Measurements from ENCODE around the gene TAAR5. TPM values are rescaled to one million over a fixed set of nuclear protein-coding genes. Genes with fewer than 3 reads are reported as not detected.
"Not testable (repeated sequence)": the region's sequence is repeated elsewhere in the genome, so short reads cannot be mapped to it uniquely, and the experiment has no call there.

TAAR5 gene
- total and polyA plus RNA-seq, 9 donors: not detected

GRCh38 chr6:132584698-132585097, 4.8 kb downstream of the TAAR5 start:
- H3K4me3 ChIP-seq (ENCODE audit: low read length): no peak overlapping the region
- no peak for DNase-seq
- H3K27ac ChIP-seq (ENCODE audit: low read length): no peak overlapping the region
- H3K4me1 ChIP-seq (ENCODE audit: control insufficient read depth, insufficient read depth, low read length): no peaks in the 10 kb centered on the region
- H3K36me3 ChIP-seq (ENCODE audit: control insufficient read depth, insufficient read depth, low read length): no peaks in the 10 kb centered on the region
- H3K27me3 ChIP-seq (ENCODE audit: control insufficient read depth, insufficient read depth, low read length): no peaks in the 10 kb centered on the region
- no CpG with 5 or more reads among the region's 1 CpG for WGBS (ENCODE audit: insufficient coverage)
- H3K9me3 ChIP-seq (replicated peaks; ENCODE audit: control insufficient read depth, low read depth, low read length): peaks cover 2% of the 10 kb centered on the region

- Histone ChIP-seq H3K4me1 (ENCODE audit: control insufficient read depth, insufficient read depth, low read length) (no peaks in the 10 kb centered on the region), H3K4me3 (ENCODE audit: low read length) (no peak overlapping the region), H3K27ac (ENCODE audit: low read length) (no peak overlapping the region), H3K36me3 (ENCODE audit: control insufficient read depth, insufficient read depth, low read length) (no peaks in the 10 kb centered on the region), H3K27me3 (ENCODE audit: control insufficient read depth, insufficient read depth, low read length) (peaks cover 3% of the 10 kb centered on the region), H3K9me3 (replicated peaks; ENCODE audit: control insufficient read depth, low read depth, low read length) (no peaks in the 10 kb centered on the region)
- DNase-seq: peak; percentile 16
These were observed 17.8 kb downstream of the TAAR5 start for GRCh38 chr6:132571774-132572173.

- no peak for DNase-seq
- Histone ChIP-seq H3K4me1 (ENCODE audit: control insufficient read depth, insufficient read depth, low read length) (no peaks in the 10 kb centered on the region), H3K36me3 (ENCODE audit: control insufficient read depth, insufficient read depth, low read length) (no peaks in the 10 kb centered on the region), H3K27me3 (ENCODE audit: control insufficient read depth, insufficient read depth, low read length) (peaks cover 3% of the 10 kb centered on the region), H3K4me3 (ENCODE audit: low read length) (no peak within 1 kb of the TSS), H3K9me3 (replicated peaks; ENCODE audit: control insufficient read depth, low read depth, low read length) (no peaks in the 10 kb centered on the region), H3K27ac (ENCODE audit: low read length) (no peak within 1 kb of the TSS)
- 80% methylated on average over 6 of the region's 15 CpGs for WGBS (ENCODE audit: insufficient coverage)
These were observed 19.2 kb downstream of the TAAR5 start, which contains the start of gene TAAR6 for GRCh38 chr6:132570221-132570777. Gene TAAR6, plus strand, starts transcription at chr6:132570322. Its CDS starts 0 bp downstream, at chr6:132570322.

DNA sequence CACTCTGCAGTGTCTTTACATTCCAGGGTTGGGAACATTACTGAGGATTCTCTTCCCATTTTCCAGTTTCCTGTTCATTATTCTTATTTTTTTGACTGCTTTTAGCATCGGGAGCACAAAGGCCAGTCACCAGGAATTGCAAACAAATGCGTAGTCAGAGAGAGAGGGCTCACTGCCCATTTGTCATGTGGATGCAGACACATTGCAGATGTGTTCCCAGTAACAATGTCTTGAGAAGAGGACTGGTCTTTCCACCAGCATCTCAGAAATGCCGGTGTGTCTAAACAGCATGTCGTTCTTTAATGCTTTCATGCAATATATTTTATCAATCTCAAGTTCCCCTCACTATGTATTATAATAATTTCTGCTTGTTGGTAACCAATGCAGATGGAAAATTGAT, 20.4 kb downstream of the TAAR5 start:
- Histone ChIP-seq H3K4me1 (ENCODE audit: control insufficient read depth, insufficient read depth, low read length) (no peaks in the 10 kb centered on the region), H3K27me3 (ENCODE audit: control insufficient read depth, insufficient read depth, low read length) (peaks cover 3% of the 10 kb centered on the region), H3K9me3 (replicated peaks; ENCODE audit: control insufficient read depth, low read depth, low read length) (no peaks in the 10 kb centered on the region), H3K4me3 (ENCODE audit: low read length) (no peak overlapping the region), H3K27ac (ENCODE audit: low read length) (no peak overlapping the region), H3K36me3 (ENCODE audit: control insufficient read depth, insufficient read depth, low read length) (no peaks in the 10 kb centered on the region)
- no CpG with 5 or more reads among the region's 4 CpGs for WGBS (ENCODE audit: insufficient coverage)
- no peak for DNase-seq

DNA sequence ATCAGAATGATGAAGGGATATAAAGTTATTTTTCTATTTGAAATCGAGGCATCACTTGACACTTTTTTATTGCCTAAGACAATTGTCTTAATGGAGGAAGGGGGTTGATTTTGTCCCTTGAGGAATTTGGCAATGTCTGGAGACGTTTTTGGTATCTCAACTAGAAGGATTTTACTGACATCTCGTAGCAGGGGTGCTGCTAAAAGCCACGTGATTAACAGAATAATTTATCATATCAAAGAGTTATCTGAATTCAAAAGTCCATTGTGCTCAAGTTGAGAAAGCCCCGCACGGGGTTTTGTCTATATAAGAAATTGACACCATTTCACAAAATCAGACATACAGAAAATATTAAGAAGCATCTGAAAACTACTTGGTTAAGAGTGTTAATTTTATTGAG, 20.9 kb downstream of the TAAR5 start:
- H3K27me3 ChIP-seq (ENCODE audit: control insufficient read depth, insufficient read depth, low read length): peaks cover 3% of the 10 kb centered on the region
- H3K9me3 ChIP-seq (replicated peaks; ENCODE audit: control insufficient read depth, low read depth, low read length): no peaks in the 10 kb centered on the region
- H3K36me3 ChIP-seq (ENCODE audit: control insufficient read depth, insufficient read depth, low read length): no peaks in the 10 kb centered on the region
- DNase-seq: no peak
- H3K27ac ChIP-seq (ENCODE audit: low read length): no peak overlapping the region
- no CpG with 5 or more reads among the region's 6 CpGs for WGBS (ENCODE audit: insufficient coverage)
- H3K4me1 ChIP-seq (ENCODE audit: control insufficient read depth, insufficient read depth, low read length): no peaks in the 10 kb centered on the region
- no peak overlapping the region for H3K4me3 ChIP-seq (ENCODE audit: low read length)

DNA sequence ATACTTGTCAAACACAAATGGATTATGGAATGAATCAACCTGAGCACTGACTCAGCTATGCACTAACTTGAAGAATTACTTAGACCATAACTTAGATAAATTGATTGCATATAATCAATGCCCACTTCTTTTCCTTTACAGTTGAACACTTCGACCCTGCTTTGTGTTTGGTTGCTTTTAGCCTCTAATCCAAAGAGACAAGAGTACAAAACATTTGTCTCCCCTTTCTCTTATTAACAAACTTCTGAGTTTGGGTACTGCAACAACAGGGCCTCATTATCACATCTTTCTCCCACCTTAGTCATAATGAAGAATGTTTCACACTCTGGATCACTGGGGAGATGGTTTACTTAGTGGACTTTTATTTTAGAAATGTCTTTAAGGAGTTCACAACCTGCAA, 22.0 kb downstream of the TAAR5 start:
- no CpG with 5 or more reads among the region's 1 CpG for WGBS (ENCODE audit: insufficient coverage)

GRCh38 chr6:132566404-132566803, 23.1 kb downstream of the TAAR5 start:
- DNase-seq: no peak
- no peak overlapping the region for H3K4me3 ChIP-seq (ENCODE audit: low read length)
- H3K4me1 ChIP-seq (ENCODE audit: control insufficient read depth, insufficient read depth, low read length): no peaks in the 10 kb centered on the region
- H3K27ac ChIP-seq (ENCODE audit: low read length): no peak overlapping the region
- H3K36me3 ChIP-seq (ENCODE audit: control insufficient read depth, insufficient read depth, low read length): no peaks in the 10 kb centered on the region
- H3K9me3 ChIP-seq (replicated peaks; ENCODE audit: control insufficient read depth, low read depth, low read length): no peaks in the 10 kb centered on the region
- peaks cover 3% of the 10 kb centered on the region for H3K27me3 ChIP-seq (ENCODE audit: control insufficient read depth, insufficient read depth, low read length)
- no CpG with 5 or more reads among the region's 6 CpGs for WGBS (ENCODE audit: insufficient coverage)

More for the DNA sequence above, 22.0 kb downstream of the TAAR5 start:
- H3K27me3 ChIP-seq (ENCODE audit: control insufficient read depth, insufficient read depth, low read length): peaks cover 3% of the 10 kb centered on the region
- H3K9me3 ChIP-seq (replicated peaks; ENCODE audit: control insufficient read depth, low read depth, low read length): no peaks in the 10 kb centered on the region
- no peak overlapping the region for H3K4me3 ChIP-seq (ENCODE audit: low read length)
- DNase-seq: no peak
- no peaks in the 10 kb centered on the region for H3K36me3 ChIP-seq (ENCODE audit: control insufficient read depth, insufficient read depth, low read length)
- no peaks in the 10 kb centered on the region for H3K4me1 ChIP-seq (ENCODE audit: control insufficient read depth, insufficient read depth, low read length)
- no peak overlapping the region for H3K27ac ChIP-seq (ENCODE audit: low read length)

DNA sequence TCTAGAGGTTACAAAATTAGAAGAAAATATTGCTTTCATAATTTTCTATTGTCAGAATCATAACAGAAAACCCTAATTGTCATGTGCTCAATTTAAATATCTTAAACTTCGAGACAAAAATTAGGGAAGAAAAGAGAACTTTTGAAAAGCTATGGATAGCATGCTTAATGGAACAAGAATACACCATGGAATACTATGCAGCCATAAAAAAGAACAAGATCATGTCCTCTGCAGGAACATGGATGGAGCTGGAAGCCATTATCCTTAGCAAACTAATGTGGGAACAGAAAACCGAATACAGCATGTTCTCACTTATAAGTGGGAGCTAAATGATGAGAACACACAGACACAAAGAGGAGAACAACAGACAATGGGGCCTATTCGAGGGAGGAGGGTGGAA, 29.5 kb downstream of the TAAR5 start:
- no CpG with 5 or more reads among the region's 3 CpGs for WGBS (ENCODE audit: insufficient coverage)
- not testable (repeated sequence) for H3K27me3 ChIP-seq (ENCODE audit: control insufficient read depth, insufficient read depth, low read length); H3K9me3 ChIP-seq (replicated peaks; ENCODE audit: control insufficient read depth, low read depth, low read length); H3K4me3 ChIP-seq (ENCODE audit: low read length); H3K4me1 ChIP-seq (ENCODE audit: control insufficient read depth, insufficient read depth, low read length); H3K27ac ChIP-seq (ENCODE audit: low read length); H3K36me3 ChIP-seq (ENCODE audit: control insufficient read depth, insufficient read depth, low read length); DNase-seq

DNA sequence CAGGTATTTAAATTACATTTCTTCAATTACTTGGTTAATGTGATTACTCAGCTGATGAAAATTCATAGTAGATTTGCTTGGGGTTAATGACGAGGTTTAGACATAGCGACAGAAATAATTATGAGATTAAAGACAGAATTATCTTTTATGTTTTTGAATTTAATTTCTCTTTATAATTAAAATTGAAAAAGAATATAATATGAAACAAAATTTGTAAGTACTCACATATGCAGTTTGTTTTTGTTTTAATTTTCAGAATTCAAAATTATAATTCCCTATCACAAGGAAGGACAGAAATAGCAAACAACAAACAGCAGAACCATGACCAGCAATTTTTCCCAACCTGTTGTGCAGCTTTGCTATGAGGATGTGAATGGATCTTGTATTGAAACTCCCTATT, 37.2 kb downstream of the TAAR5 start, which contains the start of gene TAAR8:
TAAR8 (plus strand) TSS at position 301 of the 400 bp plus-strand sequence; CDS start at position 322, 21 bp downstream.
- Histone ChIP-seq H3K36me3 (ENCODE audit: control insufficient read depth, insufficient read depth, low read length) (no peaks in the 10 kb centered on the region), H3K27ac (ENCODE audit: low read length) (no peak within 1 kb of the TSS), H3K9me3 (replicated peaks; ENCODE audit: control insufficient read depth, low read depth, low read length) (no peaks in the 10 kb centered on the region), H3K4me1 (ENCODE audit: control insufficient read depth, insufficient read depth, low read length) (no peaks in the 10 kb centered on the region), H3K4me3 (ENCODE audit: low read length) (no peak within 1 kb of the TSS), H3K27me3 (ENCODE audit: control insufficient read depth, insufficient read depth, low read length) (peaks cover 5% of the 10 kb centered on the region)
- DNase-seq: no peak
- WGBS (ENCODE audit: insufficient coverage): no CpG with 5 or more reads among the region's 2 CpGs

DNA sequence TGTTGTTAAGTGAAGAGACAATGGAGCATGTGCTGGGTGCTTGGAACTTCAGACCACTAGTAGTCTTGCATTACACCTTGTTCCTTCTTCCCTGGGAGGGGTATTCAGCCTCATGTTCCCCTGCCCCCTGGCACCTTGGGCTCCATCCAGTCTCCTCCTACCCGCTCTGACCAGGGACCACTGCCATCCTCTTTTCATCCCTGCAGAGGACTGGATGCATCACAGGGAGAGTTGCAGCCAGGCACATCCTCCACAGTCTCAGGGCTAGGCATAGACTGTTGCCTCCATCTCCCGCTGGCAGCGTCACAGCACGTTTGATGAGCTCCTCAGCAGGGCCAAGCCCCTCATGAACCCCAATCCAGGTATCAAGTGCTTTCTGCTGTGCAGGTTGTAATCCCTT, 38.3 kb downstream of the TAAR5 start:
- H3K9me3 ChIP-seq (replicated peaks; ENCODE audit: control insufficient read depth, low read depth, low read length): no peaks in the 10 kb centered on the region
- 63% methylated on average over 4 of the region's 4 CpGs for WGBS (ENCODE audit: insufficient coverage)
- H3K27me3 ChIP-seq (ENCODE audit: control insufficient read depth, insufficient read depth, low read length): peaks cover 5% of the 10 kb centered on the region
- DNase-seq: no peak
- H3K36me3 ChIP-seq (ENCODE audit: control insufficient read depth, insufficient read depth, low read length): no peaks in the 10 kb centered on the region
- no peaks in the 10 kb centered on the region for H3K4me1 ChIP-seq (ENCODE audit: control insufficient read depth, insufficient read depth, low read length)
- no peak overlapping the region for H3K27ac ChIP-seq (ENCODE audit: low read length)
- no peak overlapping the region for H3K4me3 ChIP-seq (ENCODE audit: low read length)

Data from muscle of leg (tissue), 11 donors.